GM12878 (cell line): ENCODE data around the gene TSPO. TPM values are rescaled to one million over a fixed set of nuclear protein-coding genes. Genes with fewer than 3 reads are reported as not detected.
A peak's percentile ranks its signal among the peaks of the same experiment; 100 is the strongest.

ENCODE experiments used
- ATAC-seq: fragments of 200-7000 bp; cut with Tn5 transposase; 3 replicates; pipeline ENCODE4 v1.9.1; 2020; ENCODE audit warnings: mild to moderate bottlenecking, moderate library complexity
- BruUV-seq: library from RNA; stranded (reverse); fragments of 400-500 nt; replicated peaks from 2 replicates; lab custom pipeline; 2021; lab: Mats Ljungman, UMichigan
- CTCF ChIA-PET: fragments of 300-600 bp; sonication (Branson Sonifier 250); formaldehyde crosslinking; extraction: SDS; loops from one replicate; lab custom pipeline; 2021; ENCODE audit warnings: inconsistent platforms; lab: Yijun Ruan, JAX
- POLR2A ChIA-PET: fragments of 350-600 bp; formaldehyde crosslinking; extraction: SDS; loops from one replicate; lab custom pipeline; 2021; ENCODE audit warnings: inconsistent platforms; lab: Charles Lee
- RAD21 ChIA-PET: fragments of 300-600 bp; sonication (Branson Sonifier 250); formaldehyde crosslinking; loops from one replicate; lab custom pipeline; 2023; ENCODE audit warnings: antibody characterized with exemption; ENCODE audit not compliant: unreplicated experiment; lab: Charles Lee
- SMC1A ChIA-PET: fragments of 300-600 bp; sonication (Branson Sonifier 250); formaldehyde crosslinking; loops from one replicate; lab custom pipeline; 2023; ENCODE audit not compliant: unreplicated experiment, uncharacterized antibody; lab: Charles Lee
- DNase-seq: peaks from one replicate; pipeline ENCODE4 v3.0.0-alpha.2; 2011; ENCODE audit warnings: low read depth, low spot score
- FAIRE-seq: peaks from 3 replicates; lab custom pipeline; 2011; peaks lifted over from hg19 to GRCh38; lab: Jason Lieb, UNC
- H2AFZ ChIP-seq: 2 replicates; pipeline ENCODE4 v1.6.0; 2011; ENCODE audit warnings: low read depth, low read length, control low read depth; ENCODE audit not compliant: control insufficient read depth
- H3K27ac ChIP-seq: 2 replicates; pipeline ENCODE4 v1.5.1; 2011; ENCODE audit warnings: control low read depth; ENCODE audit not compliant: control insufficient read depth, insufficient read depth
- H3K27me3 ChIP-seq, 2 experiments: replicated peaks in 1 of 2; 2 replicates each; pipeline versions ENCODE4 v1.6.0 to v1.6.1; 2011; ENCODE audit warnings: low read length in 1 of 2; ENCODE audit not compliant: control insufficient read depth in 2 of 2, insufficient read depth in 2 of 2
- H3K36me3 ChIP-seq, 2 experiments: 2 replicates each; pipeline ENCODE4 v1.5.1; 2011; ENCODE audit warnings: low read length in 1 of 2; ENCODE audit not compliant: control insufficient read depth in 2 of 2, insufficient read depth in 2 of 2
- H3K4me1 ChIP-seq: 2 replicates; pipeline ENCODE4 v1.6.1; 2011; ENCODE audit warnings: mild to moderate bottlenecking, low read length, moderate library complexity, mixed read lengths; ENCODE audit not compliant: control insufficient read depth, insufficient read depth
- H3K4me2 ChIP-seq: 2 replicates; pipeline ENCODE4 v1.6.0; 2011; ENCODE audit warnings: control low read depth; ENCODE audit not compliant: control insufficient read depth, insufficient read depth
- H3K4me3 ChIP-seq: fragments of 200-600 bp; sonication (generic); 2 replicates; pipeline ENCODE4 v1.5.1; 2016
- H3K79me2 ChIP-seq: 2 replicates; pipeline ENCODE4 v1.6.0; 2011; ENCODE audit warnings: low read length; ENCODE audit not compliant: control insufficient read depth, insufficient read depth
- H3K9ac ChIP-seq: 2 replicates; pipeline ENCODE4 v1.8.0; 2011; ENCODE audit warnings: low read length, control low read depth, mixed read lengths; ENCODE audit not compliant: control insufficient read depth, insufficient read depth
- H3K9me3 ChIP-seq: replicated peaks from 3 replicates; pipeline ENCODE4 v1.5.1; 2011; ENCODE audit warnings: mild to moderate bottlenecking, low read length; ENCODE audit not compliant: control insufficient read depth, insufficient read depth
- H4K20me1 ChIP-seq: 2 replicates; pipeline ENCODE4 v1.6.0; 2011; ENCODE audit not compliant: control insufficient read depth, insufficient read depth
- ATF7 ChIP-seq: fragments of 450-650 bp; IDR thresholded peaks from 2 replicates; pipeline ENCODE4 v1.6.1; 2016; ENCODE audit warnings: low read depth, mild to moderate bottlenecking
- DPF2 ChIP-seq: fragments of 450-650 bp; IDR thresholded peaks from 2 replicates; pipeline ENCODE4 v1.6.1; 2017; ENCODE audit warnings: mild to moderate bottlenecking
- GATAD2B ChIP-seq: fragments of 450-650 bp; conservative IDR thresholded peaks from 2 replicates; pipeline ENCODE4 v1.6.1; 2017; ENCODE audit warnings: low read depth, mild to moderate bottlenecking, moderate library complexity
- HSF1 ChIP-seq: fragments of 150-350 bp; IDR thresholded peaks from 2 replicates; pipeline ENCODE4 v1.6.1; 2014; ENCODE audit warnings: mild to moderate bottlenecking, low read depth, low read length
- IRF4 ChIP-seq: IDR thresholded peaks from 2 replicates; pipeline ENCODE4 v1.6.1; 2011; ENCODE audit warnings: low read depth, low read length
- KDM1A ChIP-seq: fragments of 200-600 bp; sonication (generic); IDR thresholded peaks from 2 replicates; pipeline ENCODE4 v1.6.1; 2016; ENCODE audit warnings: borderline replicate concordance
- MTA2 ChIP-seq: fragments of 450-650 bp; IDR thresholded peaks from 2 replicates; pipeline ENCODE4 v1.6.1; 2016; ENCODE audit warnings: low read depth, mild to moderate bottlenecking, moderate library complexity
- MYB ChIP-seq: fragments of 150-350 bp; IDR thresholded peaks from 2 replicates; pipeline ENCODE4 v1.6.1; 2014; ENCODE audit warnings: mild to moderate bottlenecking, low read depth, low read length, borderline replicate concordance
- NFYA ChIP-seq: IDR thresholded peaks from 2 replicates; pipeline ENCODE4 v1.6.1; 2011; ENCODE audit warnings: low read depth, mild to moderate bottlenecking, low read length, improper control_type of control experiment, borderline replicate concordance
- NFYB ChIP-seq: IDR thresholded peaks from 2 replicates; pipeline ENCODE4 v1.6.1; 2011; ENCODE audit warnings: low read depth, mild to moderate bottlenecking, low read length, improper control_type of control experiment, moderate library complexity; ENCODE audit not compliant: insufficient read depth
- NR2F1 ChIP-seq: fragments of 450-650 bp; conservative IDR thresholded peaks from 2 replicates; pipeline ENCODE4 v1.6.1; 2017; ENCODE audit warnings: mild to moderate bottlenecking
- NRF1 ChIP-seq: conservative IDR thresholded peaks from 2 replicates; pipeline ENCODE4 v1.6.1; 2011; ENCODE audit warnings: mild to moderate bottlenecking, low read depth, low read length, improper control_type of control experiment
- POLR2AphosphoS2 ChIP-seq: IDR thresholded peaks from 2 replicates; pipeline ENCODE4 v1.6.1; 2011; ENCODE audit warnings: low read depth, mild to moderate bottlenecking, low read length, improper control_type of control experiment, moderate library complexity
- RAD21 ChIP-seq: IDR thresholded peaks from 2 replicates; pipeline ENCODE4 v1.6.1; 2011; ENCODE audit warnings: mild to moderate bottlenecking, low read depth, low read length, moderate library complexity; ENCODE audit not compliant: insufficient read depth
- RELB ChIP-seq: fragments of 450-650 bp; IDR thresholded peaks from 2 replicates; pipeline ENCODE4 v1.6.1; 2017; ENCODE audit warnings: low read depth, mild to moderate bottlenecking, moderate library complexity
- SMARCA5 ChIP-seq: fragments of 450-650 bp; IDR thresholded peaks from 2 replicates; pipeline ENCODE4 v1.6.1; 2017; ENCODE audit warnings: mild to moderate bottlenecking
- WGBS: methylation state at CpG from one replicate; pipeline ENCODE4 v1.1.6; 2016; ENCODE audit warnings: low lambda C conversion rate; ENCODE audit not compliant: insufficient replicate concordance, insufficient coverage; ENCODE audit errors: missing lambda C conversion rate; 5-methylcytosine and 5-hydroxymethylcytosine counted together
- in situ Hi-C: fragments of 300-500 bp; cut with MboI; formaldehyde crosslinking; loops from 9 replicates; pipeline ENCODE4 v1.14.3; 2018; ENCODE audit warnings: mixed read lengths
- intact Hi-C: fragments of 100-400 bp; cut with micrococcal nuclease; formaldehyde crosslinking; loops from one replicate; pipeline ENCODE4 v1.14.2; 2022; ENCODE audit not compliant: unreplicated experiment
- polyA plus RNA-seq, 11 experiments: library from polyadenylated mRNA; depleted of rRNA in 4 of 11; unstranded in 6 of 11; stranded (reverse) in 5 of 11; fragments of >200 nt; fragmentation: Nextera tagmentation in 4 of 11; fragmentation: Illumina TruSeq in 1 of 11; extraction: Ambion mirVana in 4 of 11; extraction: Trizol in 1 of 11; gene quantifications; 1 replicate in 1 of 11; 2 replicates in 10 of 11; pipeline versions ENCODE4 v1.2.1 to v1.2.3, GENCODE V29; 2011 to 2016; ENCODE audit warnings: inconsistent platforms in 2 of 11, missing spikeins in 2 of 11, low read depth in 1 of 11
- total RNA-seq, 4 experiments: library from RNA; depleted of rRNA in 3 of 4; stranded (reverse); fragments of >200 nt in 3 of 4; fragmentation: Illumina TruSeq in 1 of 4; extraction: Trizol in 1 of 4; gene quantifications; 2 replicates each; pipeline versions ENCODE4 v1.2.1 to v1.2.3, GENCODE V29; 2013 to 2021
- TF ChIP-seq, protein P1 (sequence below): fragments of 450-650 bp; formaldehyde crosslinking; IDR thresholded peaks from 2 replicates; pipeline ENCODE4 v1.5.0; 2022; ENCODE audit warnings: mild to moderate bottlenecking, missing genetic modification characterization

Gene TSPO
- total and polyA plus RNA-seq, 10 of the 15 experiments (the other 5 are each of a cell fraction or from before 2014, with no cell fraction given) = 1.4 to 50.5 (median 18.8) TPM

- no peak for TF ChIP-seq POLR2AphosphoS2
These were observed 3.7 kb downstream of the TSPO start (continued) for GRCh38 chr22:43154887-43155536.

GRCh38 chr22:43155789-43156188 is 4.4 kb downstream of the TSPO start:
- BruUV-seq = no TSS peak
- ChIA-PET CTCF (no interaction called here), RAD21 (no interaction called here), POLR2A (no interaction called here), SMC1A (no interaction called here)
- intact Hi-C loops = no loop called here
- Histone ChIP-seq H4K20me1 (no peaks in the 10 kb centered on the region), H3K4me3 (no peak overlapping the region), H3K4me1 (peaks cover 8% of the 10 kb centered on the region), H3K27me3 (no peaks in the 10 kb centered on the region; a peak in 1 of 4 replicates), H3K79me2 (no peaks in the 10 kb centered on the region; the same call in 1 of the 2 replicates), H3K9ac (no peak overlapping the region), H3K9me3 (no peaks in the 10 kb centered on the region), H3K36me3 (no peaks in the 10 kb centered on the region), H3K4me2 (no peak overlapping the region), H3K27ac (no peak overlapping the region), H2AFZ (no peak overlapping the region)
- in situ Hi-C loops = no loop called here
- no peak for ATAC-seq
- no peak for FAIRE-seq
- 23% methylated on average over 5 of the region's 5 CpGs for WGBS
- no peak for DNase-seq
- no peak for TF ChIP-seq NRF1
- TF ChIP-seq, protein P1, sequence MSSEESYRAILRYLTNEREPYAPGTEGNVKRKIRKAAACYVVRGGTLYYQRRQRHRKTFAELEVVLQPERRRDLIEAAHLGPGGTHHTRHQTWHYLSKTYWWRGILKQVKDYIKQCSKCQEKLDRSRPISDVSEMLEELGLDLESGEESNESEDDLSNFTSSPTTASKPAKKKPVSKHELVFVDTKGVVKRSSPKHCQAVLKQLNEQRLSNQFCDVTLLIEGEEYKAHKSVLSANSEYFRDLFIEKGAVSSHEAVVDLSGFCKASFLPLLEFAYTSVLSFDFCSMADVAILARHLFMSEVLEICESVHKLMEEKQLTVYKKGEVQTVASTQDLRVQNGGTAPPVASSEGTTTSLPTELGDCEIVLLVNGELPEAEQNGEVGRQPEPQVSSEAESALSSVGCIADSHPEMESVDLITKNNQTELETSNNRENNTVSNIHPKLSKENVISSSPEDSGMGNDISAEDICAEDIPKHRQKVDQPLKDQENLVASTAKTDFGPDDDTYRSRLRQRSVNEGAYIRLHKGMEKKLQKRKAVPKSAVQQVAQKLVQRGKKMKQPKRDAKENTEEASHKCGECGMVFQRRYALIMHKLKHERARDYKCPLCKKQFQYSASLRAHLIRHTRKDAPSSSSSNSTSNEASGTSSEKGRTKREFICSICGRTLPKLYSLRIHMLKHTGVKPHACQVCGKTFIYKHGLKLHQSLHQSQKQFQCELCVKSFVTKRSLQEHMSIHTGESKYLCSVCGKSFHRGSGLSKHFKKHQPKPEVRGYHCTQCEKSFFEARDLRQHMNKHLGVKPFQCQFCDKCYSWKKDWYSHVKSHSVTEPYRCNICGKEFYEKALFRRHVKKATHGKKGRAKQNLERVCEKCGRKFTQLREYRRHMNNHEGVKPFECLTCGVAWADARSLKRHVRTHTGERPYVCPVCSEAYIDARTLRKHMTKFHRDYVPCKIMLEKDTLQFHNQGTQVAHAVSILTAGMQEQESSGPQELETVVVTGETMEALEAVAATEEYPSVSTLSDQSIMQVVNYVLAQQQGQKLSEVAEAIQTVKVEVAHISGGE = no peak
- TF ChIP-seq RELB = peak; percentile 55; the same call in 1 of the 2 replicates
- TF ChIP-seq NFYA = no peak
- no peak for TF ChIP-seq SMARCA5
- no peak for TF ChIP-seq NFYB
- TF ChIP-seq RAD21 = no peak
- no peak for TF ChIP-seq HSF1
- TF ChIP-seq DPF2 = 0 out of 2 replicates have a peak, but pooled peaks have one; percentile 41
- TF ChIP-seq IRF4 = no peak
- TF ChIP-seq ATF7 = no peak
- 0 out of 2 replicates have a peak, but pooled peaks have one; percentile 22 for TF ChIP-seq GATAD2B
- no peak for TF ChIP-seq MYB
- 0 out of 2 replicates have a peak, but pooled peaks have one; percentile 15 for TF ChIP-seq MTA2
- 0 out of 2 replicates have a peak, but pooled peaks have one; percentile 22 for TF ChIP-seq NR2F1
- no peak for TF ChIP-seq KDM1A
